ENCODE data around the gene ARHGAP23.
A peak's percentile ranks its signal among the peaks of the same experiment; 100 is the strongest.

The ARHGAP23 gene

GRCh38 chr17:38415250-38416194 lies 12.7 kb upstream of the ARHGAP23 start:
- CTCF ChIA-PET = interaction anchor here (0.7 to 2.7 kb wide), 7 partner anchors 9 to 87 kb away, joined by 3 to 34 read pairs (median 5); no protein-coding TSS in a partner anchor
- peak overlapping the region; percentile 72 for H3K27ac ChIP-seq
- POLR2A ChIA-PET (ENCODE audit: low non-redundant PET) = no interaction called here
- DNase-seq (ENCODE audit: low spot score) = peak; percentile 34
- no peak for TF ChIP-seq CTCF (conservative IDR thresholded peaks at IDR 0.05; ENCODE audit: low read depth)

GRCh38 chr17:38416840-38417209 lies 11.4 kb upstream of the ARHGAP23 start:
- no peak overlapping the region for H3K27ac ChIP-seq
- ChIA-PET POLR2A (ENCODE audit: low non-redundant PET) (no interaction called here), CTCF (no interaction called here)
- DNase-seq (ENCODE audit: low spot score) = no peak
- no peak for TF ChIP-seq CTCF (conservative IDR thresholded peaks at IDR 0.05; ENCODE audit: low read depth)

GRCh38 chr17:38417210-38417951 lies 10.9 kb upstream of the ARHGAP23 start:
- CTCF ChIA-PET = interaction anchor here (0.7 kb wide), 1 partner anchor 66 kb away, joined by 4 read pairs; the partner anchor contains the start of gene SOCS7
- no peak for DNase-seq (ENCODE audit: low spot score)
- POLR2A ChIA-PET (ENCODE audit: low non-redundant PET) = no interaction called here
- H3K27ac ChIP-seq = no peak overlapping the region
- no peak for TF ChIP-seq CTCF (conservative IDR thresholded peaks at IDR 0.05; ENCODE audit: low read depth)

GRCh38 chr17:38418062-38418692 lies 10.1 kb upstream of the ARHGAP23 start:
- DNase-seq (ENCODE audit: low spot score) = no peak
- CTCF ChIA-PET = interaction anchor here (0.6 kb wide), 1 partner anchor 35 kb away, joined by 4 read pairs; no protein-coding TSS in a partner anchor
- H3K27ac ChIP-seq = no peak overlapping the region
- no peak for TF ChIP-seq CTCF (conservative IDR thresholded peaks at IDR 0.05; ENCODE audit: low read depth)
- POLR2A ChIA-PET (ENCODE audit: low non-redundant PET) = no interaction called here

- ChIA-PET POLR2A (ENCODE audit: low non-redundant PET) (no interaction called here), CTCF (interaction anchor here (0.6 kb wide), 2 partner anchors 28 to 34 kb away, joined by 3 to 4 read pairs; no protein-coding TSS in a partner anchor)
- DNase-seq (ENCODE audit: low spot score) = no peak
- no peak for TF ChIP-seq CTCF (conservative IDR thresholded peaks at IDR 0.05; ENCODE audit: low read depth)
- H3K27ac ChIP-seq = no peak overlapping the region
These were observed 9.4 kb upstream of the ARHGAP23 start for GRCh38 chr17:38418693-38419507.

Measured in RWPE1 (cell line).